IMR-90 (cell line): ENCODE data around the gene TTC27. TPM values are rescaled to one million over a fixed set of nuclear protein-coding genes. Genes with fewer than 3 reads are reported as not detected.

Experiments
- ATAC-seq: fragments of 200-7000 bp; cut with Tn5 transposase; 2 replicates; pipeline ENCODE4 v1.9.1; 2020; ENCODE audit warnings: low read depth, mild to moderate bottlenecking, moderate library complexity
- BruUV-seq: library from RNA; stranded (reverse); fragments of 400-500 nt; replicated peaks from 2 replicates; lab custom pipeline; 2021; lab: Mats Ljungman, UMichigan
- CTCF ChIA-PET: fragments of 300-600 bp; formaldehyde crosslinking; extraction: SDS; loops from one replicate; lab custom pipeline; 2021; ENCODE audit warnings: antibody characterized with exemption; lab: Yijun Ruan, JAX
- POLR2A ChIA-PET: fragments of 300-600 bp; sonication (Branson Sonifier 250); formaldehyde crosslinking; loops from one replicate; lab custom pipeline; 2022; ENCODE audit warnings: antibody characterized with exemption; ENCODE audit not compliant: unreplicated experiment; lab: Charles Lee
- DNase-seq: peaks from one replicate; pipeline ENCODE4 v3.0.0; 2013
- H2AFZ ChIP-seq: replicated peaks from 2 replicates; pipeline ENCODE3; 2013; ENCODE audit warnings: low read length, mild to moderate bottlenecking; ENCODE audit not compliant: poor library complexity
- H2AK5ac ChIP-seq: 2 replicates; pipeline ENCODE4 v1.6.1; 2013; ENCODE audit warnings: low read depth, low read length, inconsistent platforms
- H2AK9ac ChIP-seq: replicated peaks from 2 replicates; pipeline ENCODE3; 2013; ENCODE audit warnings: mild to moderate bottlenecking, low read depth, low read length, moderate library complexity; ENCODE audit not compliant: poor library complexity
- H2BK120ac ChIP-seq: 2 replicates; pipeline ENCODE4 v1.6.1; 2013; ENCODE audit warnings: low read depth, low read length, inconsistent platforms
- H2BK15ac ChIP-seq: 3 replicates; pipeline ENCODE4 v1.6.1; 2013; ENCODE audit warnings: low read depth, low read length, inconsistent platforms
- H2BK20ac ChIP-seq: 2 replicates; pipeline ENCODE4 v1.6.1; 2013; ENCODE audit warnings: low read depth, mild to moderate bottlenecking, inconsistent platforms, low read length, moderate library complexity
- H2BK5ac ChIP-seq: 2 replicates; pipeline ENCODE4 v1.6.1; 2013; ENCODE audit warnings: mild to moderate bottlenecking, low read depth, low read length, inconsistent platforms; ENCODE audit not compliant: poor library complexity, severe bottlenecking
- H3K14ac ChIP-seq: replicated peaks from 2 replicates; pipeline ENCODE4 v1.6.1; 2013; ENCODE audit warnings: low read depth, low read length, inconsistent platforms
- H3K18ac ChIP-seq: 2 replicates; pipeline ENCODE4 v1.6.1; 2013; ENCODE audit warnings: low read depth, low read length, control low read depth
- H3K23ac ChIP-seq: 2 replicates; pipeline ENCODE4 v1.6.1; 2013; ENCODE audit warnings: low read depth, low read length, inconsistent platforms
- H3K27ac ChIP-seq: 2 replicates; pipeline ENCODE4 v1.5.1; 2013; ENCODE audit warnings: mild to moderate bottlenecking, control low read depth, low read length; ENCODE audit not compliant: insufficient read depth
- H3K27me3 ChIP-seq: 2 replicates; pipeline ENCODE4 v1.6.1; 2013; ENCODE audit warnings: low read length; ENCODE audit not compliant: control insufficient read depth, insufficient read depth
- H3K36me3 ChIP-seq: 2 replicates; pipeline ENCODE4 v1.6.1; 2013; ENCODE audit warnings: low read length, mixed read lengths; ENCODE audit not compliant: control insufficient read depth, insufficient read depth
- H3K4ac ChIP-seq: 2 replicates; pipeline ENCODE4 v1.6.1; 2013; ENCODE audit warnings: low read depth, low read length, inconsistent platforms
- H3K4me1 ChIP-seq: 2 replicates; pipeline ENCODE4 v1.6.1; 2013; ENCODE audit warnings: low read length, mixed read lengths; ENCODE audit not compliant: control insufficient read depth, insufficient read depth
- H3K4me2 ChIP-seq: 2 replicates; pipeline ENCODE4 v1.6.1; 2013; ENCODE audit warnings: low read depth, mild to moderate bottlenecking, control low read depth, low read length, moderate library complexity
- H3K4me3 ChIP-seq: 2 replicates; pipeline ENCODE4 v1.5.1; 2013; ENCODE audit warnings: low read depth, mild to moderate bottlenecking, control low read depth, low read length, moderate library complexity; ENCODE audit not compliant: insufficient read depth
- H3K56ac ChIP-seq: 2 replicates; pipeline ENCODE4 v1.6.1; 2013; ENCODE audit warnings: low read length, inconsistent platforms; ENCODE audit not compliant: insufficient read depth; ENCODE audit errors: extremely low read depth
- H3K79me1 ChIP-seq, 2 experiments: 2 replicates each; pipeline ENCODE4 v1.6.1; 2013; ENCODE audit warnings: low read length in 2 of 2, inconsistent platforms in 1 of 2, low read depth in 1 of 2
- H3K9ac ChIP-seq: 2 replicates; pipeline ENCODE4 v1.6.1; 2013; ENCODE audit warnings: low read depth, low read length, control low read depth
- H3K9me1 ChIP-seq: 2 replicates; pipeline ENCODE4 v1.6.1; 2013; ENCODE audit warnings: low read length, inconsistent platforms; ENCODE audit not compliant: insufficient read depth
- H3K9me3 ChIP-seq: 2 replicates; pipeline ENCODE4 v1.6.1; 2013; ENCODE audit warnings: low read length; ENCODE audit not compliant: control insufficient read depth, insufficient read depth
- H4K20me1 ChIP-seq: 2 replicates; pipeline ENCODE4 v1.6.1; 2013; ENCODE audit warnings: low read length, inconsistent platforms; ENCODE audit not compliant: insufficient read depth
- H4K5ac ChIP-seq: 2 replicates; pipeline ENCODE4 v1.6.1; 2013; ENCODE audit warnings: mild to moderate bottlenecking, low read depth, low read length, control low read depth
- H4K8ac ChIP-seq, 2 experiments: 2 replicates each; pipeline ENCODE4 v1.6.1; 2013; ENCODE audit warnings: low read depth in 2 of 2, low read length in 2 of 2, control low read depth in 1 of 2, inconsistent platforms in 1 of 2
- H4K91ac ChIP-seq: 2 replicates; pipeline ENCODE4 v1.6.1; 2013; ENCODE audit warnings: low read depth, low read length, inconsistent platforms; ENCODE audit not compliant: insufficient read depth
- POLR2A ChIP-seq: IDR thresholded peaks from 2 replicates; pipeline ENCODE4 v1.6.1; 2012; ENCODE audit warnings: mild to moderate bottlenecking, low read depth, low read length
- WGBS, 2 experiments: methylation state at CpG; one replicate each; pipeline versions ENCODE4 v1.1.5 to v1.1.7; 2013; ENCODE audit warnings: missing lambda C conversion rate in 2 of 2; ENCODE audit not compliant: insufficient read length in 1 of 2; ENCODE audit errors: extremely low coverage in 2 of 2; 5-methylcytosine and 5-hydroxymethylcytosine counted together
- dilution Hi-C: fragments of 300-500 bp; cut with HindIII; formaldehyde crosslinking; loops from one replicate; pipeline ENCODE4 v1.14.3; 2018; ENCODE audit warnings: low sequenced_read_pairs; ENCODE audit not compliant: unreplicated experiment
- in situ Hi-C: fragments of 300-500 bp; cut with MboI; formaldehyde crosslinking; loops from 3 replicates; pipeline ENCODE4 v1.14.3; 2019; ENCODE audit warnings: low sequenced_read_pairs, inconsistent platforms, mixed read lengths
- intact Hi-C: fragments of 100-400 bp; cut with micrococcal nuclease; formaldehyde crosslinking; loops from 2 replicates; pipeline ENCODE4 v1.10.0; 2022
- polyA plus RNA-seq, 3 experiments: library from polyadenylated mRNA; depleted of rRNA; stranded (reverse); fragments of >200 nt; gene quantifications; 2 replicates each; pipeline ENCODE4 v1.2.3, GENCODE V29; 2012; ENCODE audit warnings: low replicate concordance in 1 of 3
- total RNA-seq: library from RNA; depleted of rRNA; stranded (reverse); fragments of >200 nt; gene quantifications from 2 replicates; pipeline ENCODE4 v1.2.3, GENCODE V29; 2012

The TTC27 gene
- total and polyA plus RNA-seq, 2 of the 4 experiments (the other 2 are of a cell fraction), result 12.7 to 30.5 TPM

DNA sequence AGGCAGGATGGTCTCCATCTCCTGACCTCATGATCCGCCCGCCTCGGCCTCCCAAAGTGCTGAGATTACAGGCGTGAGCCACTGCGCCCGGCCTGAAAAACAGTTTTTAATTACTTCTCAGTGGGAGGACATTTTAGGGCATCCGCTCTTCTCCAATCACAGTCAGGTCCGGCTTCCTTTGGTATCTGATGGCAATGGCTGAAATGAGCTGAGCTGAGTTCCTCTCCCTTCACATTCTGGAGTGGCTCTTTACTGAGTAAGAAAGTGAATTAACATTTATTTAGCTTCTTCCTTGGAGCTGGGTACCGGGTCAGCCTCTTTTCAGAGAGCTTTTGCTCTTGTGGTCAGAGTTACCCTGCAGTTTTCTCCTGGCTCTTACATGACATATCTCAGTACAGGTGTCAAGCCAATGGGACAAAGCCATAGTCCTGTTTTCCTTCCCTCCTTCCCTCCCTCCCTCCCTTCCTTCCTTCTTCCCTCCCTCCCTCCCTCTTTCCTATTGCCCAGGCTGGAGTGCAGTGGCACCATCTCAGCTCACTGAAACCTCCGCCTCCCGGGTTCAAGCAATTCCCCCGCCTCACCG lies 1.1 kb upstream of the TTC27 start:
- Histone ChIP-seq H3K27me3 (no peaks in the 10 kb centered on the region), H3K56ac (no peak overlapping the region), H4K20me1 (no peaks in the 10 kb centered on the region), H3K14ac (no peak overlapping the region), H3K4me3 (no peak overlapping the region), H3K4me1 (no peaks in the 10 kb centered on the region), H3K9me1 (peaks cover 5% of the 10 kb centered on the region), H3K9me3 (no peaks in the 10 kb centered on the region), H3K9ac (no peak overlapping the region), H3K4ac (no peak overlapping the region), H2AFZ (no peak overlapping the region), H2BK15ac (no peak overlapping the region), H2BK120ac (no peak overlapping the region), H3K79me1 (peaks cover 9 to 20% of the 10 kb centered on the region in 2 experiments), H2BK20ac (no peak overlapping the region), H2AK5ac (no peak overlapping the region), H3K4me2 (no peak overlapping the region), H3K36me3 (peaks cover 7% of the 10 kb centered on the region), H3K23ac (no peak overlapping the region), H4K91ac (no peak overlapping the region), H2AK9ac (no peak overlapping the region), H4K8ac (no peak overlapping the region; a peak in 1 of 4 replicates), H3K27ac (no peak overlapping the region), H4K5ac (no peak overlapping the region), H3K18ac (no peak overlapping the region), H2BK5ac (no peak overlapping the region)
- intact Hi-C loops, result no loop called here
- DNase-seq (no peak), ATAC-seq (no peak)
- in situ Hi-C loops, result no loop called here
- dilution Hi-C loops, result no loop called here
- no peak for TF ChIP-seq POLR2A
- BruUV-seq, result no TSS peak
- 58% methylated on average over 4 of the region's 13 CpGs; no CpG with 5 or more reads in 1 of the 2 experiments for WGBS, 2 experiments
- POLR2A ChIA-PET, result no interaction called here
- CTCF ChIA-PET, result no interaction called here
